Measurements from ENCODE around the gene IFNL4. TPM values are rescaled to one million over a fixed set of nuclear protein-coding genes. Genes with fewer than 3 reads are reported as not detected.
A peak's percentile ranks its signal among the peaks of the same experiment; 100 is the strongest.

IFNL4 gene
- total and polyA plus RNA-seq, 2 of the 4 experiments (the other 2 are of a cell fraction): not detected

- no peak overlapping the region for H3K23ac ChIP-seq (ENCODE audit: low read depth, low read length)
- no peak overlapping the region for H3K56ac ChIP-seq (ENCODE audit: extremely low read depth, insufficient read depth, low read length)
- no peak overlapping the region for H3K4ac ChIP-seq (ENCODE audit: low read depth, low read length)
- dilution Hi-C loops (cut with HindIII; ENCODE audit: low sequenced_read_pairs, unreplicated experiment): no loop called here
- no peaks in the 10 kb centered on the region for H4K20me1 ChIP-seq (ENCODE audit: insufficient read depth, low read length)
- no peak overlapping the region for H2BK20ac ChIP-seq (ENCODE audit: low read depth, low read length)
- DNase-seq: no peak
- intact Hi-C loops (cut with micrococcal nuclease): no loop called here
- H3K9me1 ChIP-seq (ENCODE audit: insufficient read depth, low read length): no peaks in the 10 kb centered on the region
- no peak overlapping the region for H2BK120ac ChIP-seq (ENCODE audit: low read depth, low read length)
- H4K8ac ChIP-seq (ENCODE audit: low read depth in 2 of 2, low read length in 2 of 2): no peak overlapping the region
- H3K79me1 ChIP-seq (ENCODE audit: low read depth in 1 of 2, low read length in 2 of 2): no peaks in the 10 kb centered on the region
- 2% methylated on average over 76 of the region's 102 CpGs; no CpG with 5 or more reads in 1 of the 2 experiments for WGBS, 2 experiments (ENCODE audit: extremely low coverage in 2 of 2, insufficient read length in 1 of 2)
- no peak overlapping the region for H2AK5ac ChIP-seq (ENCODE audit: low read depth, low read length)
- H3K9ac ChIP-seq (ENCODE audit: low read depth, low read length): no peak overlapping the region
- H2BK5ac ChIP-seq (ENCODE audit: low read depth, low read length, poor library complexity, severe bottlenecking): no peak overlapping the region
- H3K4me1 ChIP-seq (ENCODE audit: control insufficient read depth, insufficient read depth, low read length): no peaks in the 10 kb centered on the region
- H2AFZ ChIP-seq (replicated peaks; ENCODE audit: low read length, poor library complexity): peak overlapping the region; percentile 70
- H3K4me2 ChIP-seq (ENCODE audit: low read depth, low read length): no peak overlapping the region
- no peak overlapping the region for H3K14ac ChIP-seq (replicated peaks; ENCODE audit: low read depth, low read length)
- H3K18ac ChIP-seq (ENCODE audit: low read depth, low read length): no peak overlapping the region
- H3K9me3 ChIP-seq (ENCODE audit: control insufficient read depth, insufficient read depth, low read length): no peaks in the 10 kb centered on the region
- H3K27me3 ChIP-seq (ENCODE audit: control insufficient read depth, insufficient read depth, low read length): peaks cover 49% of the 10 kb centered on the region
- H4K5ac ChIP-seq (ENCODE audit: low read depth, low read length): no peak overlapping the region
- POLR2A ChIA-PET (ENCODE audit: unreplicated experiment): no interaction called here
- H3K27ac ChIP-seq (ENCODE audit: insufficient read depth, low read length): no peak overlapping the region
- in situ Hi-C loops (cut with MboI; ENCODE audit: low sequenced_read_pairs): no loop called here
- H3K4me3 ChIP-seq (ENCODE audit: insufficient read depth, low read depth, low read length): no peak overlapping the region
- ATAC-seq (ENCODE audit: low read depth): peak; percentile 82
- no peak for TF ChIP-seq FOS (IDR thresholded peaks at IDR 0.05; ENCODE audit: low read depth, low read length)
- no peak for TF ChIP-seq ELK1 (IDR thresholded peaks at IDR 0.05; ENCODE audit: borderline replicate concordance, low read depth, low read length)
- TF ChIP-seq POLR2A (IDR thresholded peaks at IDR 0.05; ENCODE audit: low read depth, low read length): no peak
- TF ChIP-seq NFE2L2 (IDR thresholded peaks at IDR 0.05; ENCODE audit: low read depth, low read length): no peak
- no peak for TF ChIP-seq MXI1 (IDR thresholded peaks at IDR 0.05; ENCODE audit: borderline replicate concordance, low read depth, low read length)
- no peak for TF ChIP-seq RFX5 (IDR thresholded peaks at IDR 0.05; ENCODE audit: low read depth, low read length)
- no peak for TF ChIP-seq CHD1 (IDR thresholded peaks at IDR 0.05; ENCODE audit: low read depth, low read length)
- TF ChIP-seq USF2 (IDR thresholded peaks at IDR 0.05; ENCODE audit: low read depth, low read length): no peak
- no peak for TF ChIP-seq RAD21 (IDR thresholded peaks at IDR 0.05; ENCODE audit: low read length)
- CTCF ChIA-PET: interaction anchor here (0.6 kb wide), 1 partner anchor 234 kb away, joined by 3 read pairs; no protein-coding TSS in a partner anchor
- BruUV-seq (replicated peaks): no TSS peak
- H2BK15ac ChIP-seq (ENCODE audit: low read depth, low read length): no peak overlapping the region
- no peaks in the 10 kb centered on the region for H3K36me3 ChIP-seq (ENCODE audit: control insufficient read depth, insufficient read depth, low read length)
- no peak overlapping the region for H4K91ac ChIP-seq (ENCODE audit: insufficient read depth, low read depth, low read length)
- no peak overlapping the region for H2AK9ac ChIP-seq (replicated peaks; ENCODE audit: low read depth, low read length, poor library complexity)
These were observed 15.9 kb upstream of the IFNL4 start for GRCh38 chr19:39264306-39265290.

All from IMR-90 (cell line).